GM12875 (cell line): ENCODE results near the gene PTPRK.

Experiments
- H3K4me3 ChIP-seq: one replicate; pipeline ENCODE4 v1.5.1; 2011; ENCODE audit warnings: low read depth, low read length, control low read depth
- CTCF ChIP-seq: IDR thresholded peaks from 2 replicates; pipeline ENCODE4 v1.5.1; 2011; ENCODE audit warnings: low read depth, mild to moderate bottlenecking, control low read depth, inconsistent platforms, low read length, moderate library complexity, borderline replicate concordance; ENCODE audit not compliant: insufficient read depth

The PTPRK gene

DNA sequence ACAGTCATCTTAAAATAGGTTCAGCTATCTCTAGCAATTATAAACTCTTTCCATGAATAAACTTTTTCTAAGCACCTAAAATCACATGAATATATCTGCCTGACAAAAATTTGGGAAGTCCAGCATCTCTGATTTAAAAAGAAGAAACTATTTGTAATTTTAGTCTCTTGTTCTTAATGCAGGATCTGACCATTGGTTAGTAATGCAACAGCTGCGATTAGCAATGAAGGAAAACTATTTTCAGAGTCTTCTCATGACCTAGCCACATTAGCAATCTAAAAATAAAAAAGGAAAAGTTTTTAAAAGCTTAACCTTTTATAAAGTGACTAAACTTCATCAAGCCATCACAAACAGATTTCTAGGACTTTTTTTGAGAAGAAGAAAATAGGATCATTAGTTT, 97.5 kb downstream of the PTPRK start:
- H3K4me3 ChIP-seq = no peak overlapping the region
- TF ChIP-seq CTCF = no peak

DNA sequence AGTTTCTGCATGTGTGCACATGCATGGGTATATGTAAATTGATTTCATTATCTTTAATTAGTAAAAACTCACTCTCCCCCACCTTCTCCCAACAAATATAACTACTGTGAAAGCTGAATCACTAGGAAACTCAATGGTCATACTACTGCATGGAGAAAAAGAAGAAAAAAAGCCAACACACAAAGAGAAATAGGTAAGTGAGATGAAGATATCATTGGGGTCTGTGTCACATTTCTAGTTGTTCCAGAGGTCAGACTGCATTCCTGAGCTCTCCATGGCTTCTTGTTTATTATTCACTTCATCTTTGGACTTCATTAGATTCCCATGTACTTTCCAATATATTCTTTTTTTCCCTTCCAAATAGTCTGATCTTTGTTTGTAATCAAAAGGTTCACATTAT, 98.2 kb downstream of the PTPRK start:
- no peak overlapping the region for H3K4me3 ChIP-seq
- TF ChIP-seq CTCF = no peak

- no peak for TF ChIP-seq CTCF
- no peak overlapping the region for H3K4me3 ChIP-seq
These were observed 98.6 kb downstream of the PTPRK start for GRCh38 chr6:128421788-128422187.

GRCh38 chr6:128417698-128418097, 102.7 kb downstream of the PTPRK start:
- TF ChIP-seq CTCF = no peak
- H3K4me3 ChIP-seq = no peak overlapping the region

GRCh38 chr6:128415387-128415786, 105.0 kb downstream of the PTPRK start:
- no peak for TF ChIP-seq CTCF
- no peak overlapping the region for H3K4me3 ChIP-seq

GRCh38 chr6:128414943-128415342, 105.5 kb downstream of the PTPRK start:
- no peak for TF ChIP-seq CTCF
- H3K4me3 ChIP-seq = no peak overlapping the region

- H3K4me3 ChIP-seq = no peak overlapping the region
- no peak for TF ChIP-seq CTCF
These were observed 107.1 kb downstream of the PTPRK start for GRCh38 chr6:128413291-128413690.
